B cell (primary cell): ENCODE data around the gene DNAAF1.

Source experiments
- EZH2 ChIP-seq: IDR thresholded peaks from 2 replicates; pipeline ENCODE4 v1.6.1; 2012; ENCODE audit warnings: borderline replicate concordance, low read depth, mild to moderate bottlenecking, moderate library complexity, low read length; ENCODE audit not compliant: insufficient read depth, poor library complexity, severe bottlenecking
- TF ChIP-seq, protein P1 (sequence below): fragments of 200-600 bp; IDR thresholded peaks from one replicate; pipeline ENCODE4 v1.8.0; 2022; ENCODE audit warnings: antibody characterized with exemption, mild to moderate bottlenecking

- TF ChIP-seq, protein P1, sequence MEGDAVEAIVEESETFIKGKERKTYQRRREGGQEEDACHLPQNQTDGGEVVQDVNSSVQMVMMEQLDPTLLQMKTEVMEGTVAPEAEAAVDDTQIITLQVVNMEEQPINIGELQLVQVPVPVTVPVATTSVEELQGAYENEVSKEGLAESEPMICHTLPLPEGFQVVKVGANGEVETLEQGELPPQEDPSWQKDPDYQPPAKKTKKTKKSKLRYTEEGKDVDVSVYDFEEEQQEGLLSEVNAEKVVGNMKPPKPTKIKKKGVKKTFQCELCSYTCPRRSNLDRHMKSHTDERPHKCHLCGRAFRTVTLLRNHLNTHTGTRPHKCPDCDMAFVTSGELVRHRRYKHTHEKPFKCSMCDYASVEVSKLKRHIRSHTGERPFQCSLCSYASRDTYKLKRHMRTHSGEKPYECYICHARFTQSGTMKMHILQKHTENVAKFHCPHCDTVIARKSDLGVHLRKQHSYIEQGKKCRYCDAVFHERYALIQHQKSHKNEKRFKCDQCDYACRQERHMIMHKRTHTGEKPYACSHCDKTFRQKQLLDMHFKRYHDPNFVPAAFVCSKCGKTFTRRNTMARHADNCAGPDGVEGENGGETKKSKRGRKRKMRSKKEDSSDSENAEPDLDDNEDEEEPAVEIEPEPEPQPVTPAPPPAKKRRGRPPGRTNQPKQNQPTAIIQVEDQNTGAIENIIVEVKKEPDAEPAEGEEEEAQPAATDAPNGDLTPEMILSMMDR = no peak
- TF ChIP-seq EZH2 = no peak
These were observed 80.0 kb downstream of the DNAAF1 start for GRCh38 chr16:84225126-84225525.
